Activated T-cell treated with anti-CD3 and anti-CD28 coated beads for 4 hours (primary cell): ENCODE data around the gene TAOK3.
"Not testable (repeated sequence)": the region's sequence is repeated elsewhere in the genome, so short reads cannot be mapped to it uniquely, and the experiment has no call there.

Source experiments
- DNase-seq: peaks from one replicate; pipeline ENCODE4 v3.0.0-alpha.2; 2020

Gene TAOK3

GRCh38 chr12:118372541-118373495 is at the start of gene TAOK3:
Gene TAOK3, minus strand, starts transcription at chr12:118372907. Its CDS starts 117,340 bp downstream, at chr12:118255567.
- peak; percentile 96 for DNase-seq

- no peak for DNase-seq
Observed at GRCh38 chr12:118420673-118421072, 48.0 kb upstream of the TAOK3 start.

GRCh38 chr12:118418385-118419057 is 45.8 kb upstream of the TAOK3 start:
- DNase-seq = no peak

GRCh38 chr12:118417942-118418341 is 45.2 kb upstream of the TAOK3 start:
- DNase-seq = no peak

- DNase-seq = no peak
Observed at GRCh38 chr12:118409834-118410233, 37.1 kb upstream of the TAOK3 start.

- DNase-seq = not testable (repeated sequence)
Observed at GRCh38 chr12:118408241-118408640, 35.5 kb upstream of the TAOK3 start.

GRCh38 chr12:118404876-118405521 is 32.3 kb upstream of the TAOK3 start:
- DNase-seq = peak; percentile 38

GRCh38 chr12:118402251-118402650 is 29.5 kb upstream of the TAOK3 start:
- DNase-seq = no peak

GRCh38 chr12:118398940-118399339 is 26.2 kb upstream of the TAOK3 start:
- DNase-seq = no peak

GRCh38 chr12:118398524-118398923 is 25.8 kb upstream of the TAOK3 start:
- DNase-seq = no peak

- DNase-seq = no peak
Observed at GRCh38 chr12:118397708-118398440, 25.2 kb upstream of the TAOK3 start.

GRCh38 chr12:118391836-118392235 is 19.1 kb upstream of the TAOK3 start:
- no peak for DNase-seq

GRCh38 chr12:118391424-118391823 is 18.7 kb upstream of the TAOK3 start:
- DNase-seq = no peak

GRCh38 chr12:118377884-118378470 is 5.3 kb upstream of the TAOK3 start:
- DNase-seq = peak; percentile 74

- no peak for DNase-seq
Observed at GRCh38 chr12:118377021-118377883, 4.5 kb upstream of the TAOK3 start.

- DNase-seq = peak; percentile 95
Observed at GRCh38 chr12:118376089-118377020, 3.6 kb upstream of the TAOK3 start, which contains the start of gene SUDS3. Gene SUDS3, plus strand, starts transcription at chr12:118376555. Its CDS starts 137 bp downstream, at chr12:118376692.

- no peak for DNase-seq
Observed at GRCh38 chr12:118375348-118375747, 2.6 kb upstream of the TAOK3 start.

GRCh38 chr12:118374909-118375308 is 2.2 kb upstream of the TAOK3 start:
- DNase-seq = no peak

GRCh38 chr12:118374126-118374725 is 1.5 kb upstream of the TAOK3 start:
- DNase-seq = no peak

- DNase-seq = no peak
Observed at GRCh38 chr12:118373616-118374015, 909 bp upstream of the TAOK3 start.
